HL-60 (cell line): ENCODE results near the gene SPAAR.
A peak's percentile ranks its signal among the peaks of the same experiment; 100 is the strongest.
"Not testable (repeated sequence)": the region's sequence is repeated elsewhere in the genome, so short reads cannot be mapped to it uniquely, and the experiment has no call there.

ENCODE experiments used
- DNase-seq, 2 experiments: peaks; one replicate each; pipeline ENCODE4 v3.0.0-alpha.2; 2010 to 2020; ENCODE audit warnings: low read depth in 1 of 2, low spot score in 1 of 2
- H3K27ac ChIP-seq: fragments of 250-450 bp; sonication (Bioruptor Pico); replicated peaks from 2 replicates; pipeline ENCODE4 v1.5.1; 2020; ENCODE audit warnings: mild to moderate bottlenecking, moderate library complexity
- H3K27me3 ChIP-seq: fragments of 250-450 bp; sonication (Bioruptor Pico); 2 replicates; pipeline ENCODE4 v1.5.1; 2021; ENCODE audit warnings: mild to moderate bottlenecking, moderate library complexity; ENCODE audit not compliant: insufficient read depth, poor library complexity, severe bottlenecking
- H3K4me3 ChIP-seq: replicated peaks from 2 replicates; pipeline ENCODE4 v1.5.1; 2011; ENCODE audit warnings: mild to moderate bottlenecking, control low read depth, low read length; ENCODE audit not compliant: insufficient read depth
- GABPA ChIP-seq: IDR thresholded peaks from 2 replicates; pipeline ENCODE4 v1.6.1; 2012; ENCODE audit warnings: low read depth
- POLR2AphosphoS5 ChIP-seq: IDR thresholded peaks from 2 replicates; pipeline ENCODE4 v1.6.1; 2012; ENCODE audit warnings: low read depth
- SPI1 ChIP-seq: IDR thresholded peaks from 2 replicates; pipeline ENCODE4 v1.6.1; 2012; ENCODE audit warnings: low read depth, mild to moderate bottlenecking, borderline replicate concordance
- TF ChIP-seq, protein P1 (sequence below): IDR thresholded peaks from 2 replicates; pipeline ENCODE4 v1.6.1; 2012; ENCODE audit warnings: low read depth; ENCODE audit not compliant: insufficient replicate concordance
- TF ChIP-seq, protein P2 (sequence below): IDR thresholded peaks from one replicate; pipeline ENCODE4 v1.5.1; 2011; ENCODE audit warnings: low read length, control low read depth, inconsistent platforms; ENCODE audit not compliant: insufficient read depth

The SPAAR gene

DNA sequence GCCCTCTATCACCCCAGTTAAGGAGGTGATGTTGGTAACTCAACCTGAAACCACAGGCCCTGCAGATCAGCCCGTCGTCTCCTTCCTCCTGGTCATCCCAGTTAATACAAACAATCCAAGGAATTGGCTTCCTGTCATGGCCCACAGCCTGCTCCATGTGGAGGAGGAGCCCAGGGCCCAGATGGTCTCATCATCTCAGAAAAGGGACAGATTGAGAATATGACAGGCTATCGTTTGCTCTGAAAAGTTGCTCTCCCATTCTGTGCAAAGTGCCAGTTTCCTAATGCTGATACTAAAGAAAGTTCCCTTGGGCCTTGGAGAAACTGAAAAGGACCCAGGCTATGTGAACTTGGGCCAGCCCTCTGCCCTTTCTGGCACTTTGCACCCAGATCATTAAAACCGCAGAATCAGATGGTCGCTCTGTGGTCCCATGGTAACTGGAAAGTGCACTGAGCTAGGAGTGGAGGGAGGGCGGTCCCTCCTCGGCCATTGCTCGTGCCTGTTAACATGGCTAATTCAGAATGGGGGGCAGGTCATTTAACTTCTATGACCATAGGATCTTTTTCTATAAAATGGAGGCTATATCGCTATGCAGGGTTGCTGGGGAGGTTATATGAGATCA is 675 bp upstream of the SPAAR start:
- Histone ChIP-seq H3K27ac (no peak overlapping the region), H3K4me3 (no peak overlapping the region), H3K27me3 (peaks cover 2% of the 10 kb centered on the region)
- no peak for TF ChIP-seq POLR2AphosphoS5
- no peak for DNase-seq

DNA sequence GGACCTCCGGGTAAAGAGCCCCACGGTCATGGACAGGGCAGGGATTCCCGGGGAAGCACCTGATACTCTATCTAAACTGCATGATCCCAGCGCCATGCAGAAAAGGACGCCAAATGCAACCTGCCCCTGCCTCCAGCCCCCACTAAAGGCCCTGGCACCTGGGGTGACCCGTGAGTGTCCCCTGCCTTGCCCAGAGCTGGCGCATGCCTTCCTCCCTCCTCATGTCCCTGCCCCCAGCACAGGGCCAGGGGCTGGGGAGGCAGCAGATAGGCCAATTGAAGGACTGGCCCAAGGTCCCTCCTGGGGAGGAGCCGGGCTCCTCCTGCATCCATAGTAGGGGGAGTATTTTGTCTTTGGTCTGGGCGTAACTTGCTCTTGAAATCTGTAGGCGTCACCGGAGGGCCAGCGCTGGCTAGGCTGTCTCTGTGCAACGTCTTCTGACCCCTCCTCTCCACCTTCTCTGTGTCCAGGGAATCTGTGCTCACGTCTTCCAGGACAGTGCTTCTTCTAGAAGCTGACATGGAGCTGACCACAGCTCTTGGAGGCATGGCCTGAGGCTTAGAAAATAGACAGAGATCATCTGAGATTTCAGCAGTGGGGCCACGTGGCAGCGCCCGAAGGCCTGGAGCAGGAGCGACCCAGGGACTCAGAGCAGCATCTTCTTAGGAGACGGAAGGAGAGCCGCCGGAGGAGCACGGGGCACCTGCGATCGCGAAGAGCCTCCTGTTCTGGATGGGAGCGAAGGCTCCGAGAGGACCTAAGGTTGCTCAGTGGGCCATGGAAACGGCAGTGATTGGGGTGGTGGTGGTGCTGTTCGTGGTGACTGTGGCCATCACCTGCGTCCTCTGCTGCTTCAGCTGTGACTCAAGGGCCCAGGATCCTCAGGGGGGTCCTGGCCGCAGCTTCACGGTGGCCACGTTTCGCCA is 660 bp downstream of the SPAAR start:
- Histone ChIP-seq H3K27me3 (no peaks in the 10 kb centered on the region), H3K4me3 (no peak overlapping the region), H3K27ac (no peak overlapping the region)
- TF ChIP-seq, protein P1, sequence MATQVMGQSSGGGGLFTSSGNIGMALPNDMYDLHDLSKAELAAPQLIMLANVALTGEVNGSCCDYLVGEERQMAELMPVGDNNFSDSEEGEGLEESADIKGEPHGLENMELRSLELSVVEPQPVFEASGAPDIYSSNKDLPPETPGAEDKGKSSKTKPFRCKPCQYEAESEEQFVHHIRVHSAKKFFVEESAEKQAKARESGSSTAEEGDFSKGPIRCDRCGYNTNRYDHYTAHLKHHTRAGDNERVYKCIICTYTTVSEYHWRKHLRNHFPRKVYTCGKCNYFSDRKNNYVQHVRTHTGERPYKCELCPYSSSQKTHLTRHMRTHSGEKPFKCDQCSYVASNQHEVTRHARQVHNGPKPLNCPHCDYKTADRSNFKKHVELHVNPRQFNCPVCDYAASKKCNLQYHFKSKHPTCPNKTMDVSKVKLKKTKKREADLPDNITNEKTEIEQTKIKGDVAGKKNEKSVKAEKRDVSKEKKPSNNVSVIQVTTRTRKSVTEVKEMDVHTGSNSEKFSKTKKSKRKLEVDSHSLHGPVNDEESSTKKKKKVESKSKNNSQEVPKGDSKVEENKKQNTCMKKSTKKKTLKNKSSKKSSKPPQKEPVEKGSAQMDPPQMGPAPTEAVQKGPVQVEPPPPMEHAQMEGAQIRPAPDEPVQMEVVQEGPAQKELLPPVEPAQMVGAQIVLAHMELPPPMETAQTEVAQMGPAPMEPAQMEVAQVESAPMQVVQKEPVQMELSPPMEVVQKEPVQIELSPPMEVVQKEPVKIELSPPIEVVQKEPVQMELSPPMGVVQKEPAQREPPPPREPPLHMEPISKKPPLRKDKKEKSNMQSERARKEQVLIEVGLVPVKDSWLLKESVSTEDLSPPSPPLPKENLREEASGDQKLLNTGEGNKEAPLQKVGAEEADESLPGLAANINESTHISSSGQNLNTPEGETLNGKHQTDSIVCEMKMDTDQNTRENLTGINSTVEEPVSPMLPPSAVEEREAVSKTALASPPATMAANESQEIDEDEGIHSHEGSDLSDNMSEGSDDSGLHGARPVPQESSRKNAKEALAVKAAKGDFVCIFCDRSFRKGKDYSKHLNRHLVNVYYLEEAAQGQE = no peak
- no peak for TF ChIP-seq POLR2AphosphoS5
- TF ChIP-seq, protein P2, sequence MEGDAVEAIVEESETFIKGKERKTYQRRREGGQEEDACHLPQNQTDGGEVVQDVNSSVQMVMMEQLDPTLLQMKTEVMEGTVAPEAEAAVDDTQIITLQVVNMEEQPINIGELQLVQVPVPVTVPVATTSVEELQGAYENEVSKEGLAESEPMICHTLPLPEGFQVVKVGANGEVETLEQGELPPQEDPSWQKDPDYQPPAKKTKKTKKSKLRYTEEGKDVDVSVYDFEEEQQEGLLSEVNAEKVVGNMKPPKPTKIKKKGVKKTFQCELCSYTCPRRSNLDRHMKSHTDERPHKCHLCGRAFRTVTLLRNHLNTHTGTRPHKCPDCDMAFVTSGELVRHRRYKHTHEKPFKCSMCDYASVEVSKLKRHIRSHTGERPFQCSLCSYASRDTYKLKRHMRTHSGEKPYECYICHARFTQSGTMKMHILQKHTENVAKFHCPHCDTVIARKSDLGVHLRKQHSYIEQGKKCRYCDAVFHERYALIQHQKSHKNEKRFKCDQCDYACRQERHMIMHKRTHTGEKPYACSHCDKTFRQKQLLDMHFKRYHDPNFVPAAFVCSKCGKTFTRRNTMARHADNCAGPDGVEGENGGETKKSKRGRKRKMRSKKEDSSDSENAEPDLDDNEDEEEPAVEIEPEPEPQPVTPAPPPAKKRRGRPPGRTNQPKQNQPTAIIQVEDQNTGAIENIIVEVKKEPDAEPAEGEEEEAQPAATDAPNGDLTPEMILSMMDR = no peak
- no peak for TF ChIP-seq SPI1
- TF ChIP-seq GABPA = no peak
- no peak for DNase-seq

DNA sequence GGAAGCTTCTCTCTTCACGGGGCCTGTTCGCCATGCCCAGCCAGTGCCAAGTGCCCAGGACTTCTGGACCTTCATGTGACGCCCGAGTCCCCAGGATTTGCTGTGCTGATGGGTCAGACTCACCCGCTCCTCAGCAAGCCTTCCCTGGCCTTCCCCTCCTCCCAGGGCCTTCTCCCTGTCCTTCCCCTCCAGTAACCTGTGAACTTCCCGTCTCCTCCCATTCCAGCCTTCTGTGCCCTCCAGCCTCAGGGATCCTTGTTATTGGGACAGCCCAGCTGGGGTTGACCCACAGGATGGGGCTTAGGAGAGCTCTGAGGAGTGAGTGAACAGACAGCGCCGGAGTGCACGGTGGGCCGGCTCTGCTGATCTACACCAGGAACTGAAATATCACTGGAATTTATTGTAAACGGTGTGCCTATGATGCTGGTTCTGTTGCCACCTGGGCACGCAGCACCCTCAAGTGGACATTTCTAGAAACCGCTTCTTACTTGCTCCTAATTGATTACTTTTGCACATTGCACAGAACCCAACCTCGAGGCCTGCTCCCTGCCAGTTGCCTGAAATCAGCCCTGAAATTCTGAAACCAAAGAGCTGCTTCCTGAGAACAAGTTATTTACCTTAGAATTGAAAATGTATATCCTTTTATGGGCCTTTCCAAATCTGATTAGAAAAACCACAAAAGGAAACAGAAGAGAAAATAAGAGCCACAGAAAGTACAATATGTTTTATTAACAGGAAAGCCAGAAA is 1.5 kb downstream of the SPAAR start:
- H3K27me3 ChIP-seq = no peaks in the 10 kb centered on the region
- peak; percentile 30 to 34 for DNase-seq
- TF ChIP-seq GABPA = no peak
- TF ChIP-seq, protein P2 = peak; percentile 46
- H3K4me3 ChIP-seq = no peak overlapping the region
- H3K27ac ChIP-seq = no peak overlapping the region

DNA sequence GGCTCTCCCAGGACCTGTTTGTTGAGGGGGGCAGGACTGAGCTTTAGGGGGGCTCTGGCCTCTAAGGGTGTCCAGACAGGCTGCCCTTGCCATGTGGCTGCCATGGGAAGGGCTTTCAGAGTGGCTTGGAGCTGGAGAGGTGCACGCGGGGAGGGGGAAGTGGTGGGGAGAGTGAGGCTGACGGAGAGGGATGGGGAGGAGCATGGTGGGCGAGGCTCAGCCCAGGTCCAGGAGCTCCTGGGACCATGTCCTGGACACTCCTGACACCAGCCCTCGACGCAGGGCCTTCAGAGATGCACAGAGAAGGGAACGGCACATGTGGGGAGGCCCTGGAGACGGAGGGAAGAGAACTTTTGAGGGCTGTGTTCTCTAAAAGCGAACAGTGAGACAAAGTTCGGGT is 2.4 kb downstream of the SPAAR start:
- TF ChIP-seq SPI1 (no peak), GABPA (no peak)
- no peak for DNase-seq
- no peak overlapping the region for H3K27ac ChIP-seq
- no peak overlapping the region for H3K4me3 ChIP-seq
- no peaks in the 10 kb centered on the region for H3K27me3 ChIP-seq

DNA sequence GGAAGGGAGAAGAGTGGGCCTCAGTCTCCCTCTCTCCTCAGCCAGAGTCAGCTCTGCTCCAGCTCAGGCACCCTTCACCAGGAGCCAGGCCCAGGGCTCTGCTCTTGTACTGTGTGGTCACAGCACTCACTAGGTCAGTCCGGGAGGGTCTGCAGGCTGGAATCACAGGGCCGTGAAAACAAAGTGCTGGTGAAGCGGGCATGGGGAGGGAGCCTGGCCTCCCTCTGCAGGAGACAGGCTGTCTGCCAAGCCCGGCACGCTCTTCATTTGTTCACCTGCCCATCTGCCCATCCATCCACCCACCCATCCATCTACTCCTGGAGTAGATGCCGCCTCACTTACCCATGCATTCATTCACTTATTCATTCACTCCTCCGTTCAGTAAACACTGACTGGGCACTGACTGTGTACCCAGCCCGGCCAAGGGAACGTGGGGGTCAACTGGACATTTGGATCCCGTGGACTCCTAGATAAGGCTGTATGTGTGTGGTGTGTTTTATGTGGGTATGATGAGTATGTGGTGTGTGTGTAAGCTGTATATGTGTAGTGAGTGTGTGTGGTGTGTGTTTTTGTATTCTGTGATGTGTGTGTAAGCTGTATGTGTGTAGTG is 3.6 kb downstream of the SPAAR start:
- Histone ChIP-seq H3K27ac (no peak overlapping the region), H3K27me3 (no peaks in the 10 kb centered on the region), H3K4me3 (no peak overlapping the region)
- TF ChIP-seq, protein P1 = no peak
- TF ChIP-seq SPI1 (no peak), GABPA (no peak), POLR2AphosphoS5 (no peak)
- TF ChIP-seq, protein P2 = no peak
- no peak for DNase-seq

DNA sequence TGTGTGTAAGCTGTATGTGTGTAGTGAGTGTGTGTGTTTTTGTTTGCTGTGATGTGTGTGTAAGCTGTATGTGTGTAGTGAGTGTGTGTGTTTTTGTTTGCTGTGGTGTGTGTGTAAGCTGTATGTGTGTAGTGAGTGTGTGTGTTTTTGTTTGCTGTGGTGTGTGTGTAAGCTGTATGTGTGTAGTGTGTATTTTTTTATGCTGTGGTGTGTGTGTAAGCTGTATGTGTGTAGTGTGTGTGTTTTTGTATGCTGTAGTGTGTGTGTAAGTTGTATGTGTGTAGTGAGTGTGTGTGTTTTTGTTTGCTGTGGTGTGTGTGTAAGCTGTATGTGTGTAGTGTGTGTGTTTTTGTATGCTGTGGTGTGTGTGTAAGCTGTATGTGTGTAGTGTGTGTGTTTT is 4.1 kb downstream of the SPAAR start:
- not testable (repeated sequence) for H3K4me3 ChIP-seq, H3K27ac ChIP-seq, DNase-seq, H3K27me3 ChIP-seq
